HEK293 (cell line): ENCODE results near the gene CRTC2.

Source experiments
- CTCF ChIA-PET: fragments of 350-600 bp; formaldehyde crosslinking; extraction: SDS; loops from one replicate; lab custom pipeline; 2021; ENCODE audit warnings: antibody characterized with exemption; lab: Yijun Ruan, JAX
- POLR2A ChIA-PET: fragments of 300-600 bp; formaldehyde crosslinking; extraction: SDS; loops from one replicate; lab custom pipeline; 2020; ENCODE audit warnings: antibody characterized with exemption, inconsistent platforms; lab: Yijun Ruan, JAX
- H3K27ac ChIP-seq: fragments of 200-500 bp; sonication (Bioruptor generic); 2 replicates; pipeline ENCODE4 v1.5.1; 2014; ENCODE audit warnings: low read depth, low read length, control low read depth, inconsistent platforms; ENCODE audit errors: extremely low read depth
- H3K36me3 ChIP-seq, 2 experiments: fragments of 200-500 bp in 1 of 2; sonication (Bioruptor generic) in 1 of 2; 1 replicate in 1 of 2; 2 replicates in 1 of 2; pipeline ENCODE4 v1.5.1; 2014 to 2017; ENCODE audit warnings: inconsistent platforms in 2 of 2, low read length in 2 of 2; ENCODE audit not compliant: control insufficient read depth in 2 of 2, insufficient read depth in 1 of 2
- H3K4me1 ChIP-seq: fragments of 200-500 bp; sonication (Bioruptor generic); 2 replicates; pipeline ENCODE4 v1.5.1; 2014; ENCODE audit warnings: mild to moderate bottlenecking, low read length, inconsistent platforms; ENCODE audit not compliant: control insufficient read depth, insufficient read depth
- H3K4me3 ChIP-seq: 2 replicates; pipeline ENCODE4 v1.5.1; 2011; ENCODE audit warnings: low read depth, mild to moderate bottlenecking, control low read depth, low read length, moderate library complexity
- H3K9me3 ChIP-seq: fragments of 200-500 bp; sonication (Bioruptor generic); 2 replicates; pipeline ENCODE4 v1.5.1; 2014; ENCODE audit warnings: low read depth, low read length, inconsistent platforms; ENCODE audit not compliant: control insufficient read depth, insufficient read depth
- BCL11B ChIP-seq: fragments of 450-650 bp; formaldehyde crosslinking; IDR thresholded peaks from 2 replicates; pipeline ENCODE4 v1.5.1; 2016; ENCODE audit warnings: low read depth, missing biosample characterization, missing genetic modification characterization
- EGR2 ChIP-seq: fragments of 450-650 bp; formaldehyde crosslinking; IDR thresholded peaks from 2 replicates; pipeline ENCODE4 v1.5.1; 2016; ENCODE audit warnings: low read depth, missing biosample characterization, missing genetic modification characterization
- KLF10 ChIP-seq: fragments of 450-650 bp; IDR thresholded peaks from 2 replicates; pipeline ENCODE4 v1.5.1; 2018; ENCODE audit warnings: missing biosample characterization, mild to moderate bottlenecking, missing genetic modification characterization
- KLF16 ChIP-seq: fragments of 450-650 bp; formaldehyde crosslinking; IDR thresholded peaks from 2 replicates; pipeline ENCODE4 v1.5.1; 2017; ENCODE audit warnings: missing biosample characterization, missing genetic modification characterization
- SCRT2 ChIP-seq: fragments of 450-650 bp; formaldehyde crosslinking; IDR thresholded peaks from 2 replicates; pipeline ENCODE4 v1.5.1; 2016; ENCODE audit warnings: missing biosample characterization, missing genetic modification characterization
- ZBTB21 ChIP-seq: fragments of 450-650 bp; formaldehyde crosslinking; IDR thresholded peaks from 2 replicates; pipeline ENCODE4 v1.5.1; 2017; ENCODE audit warnings: missing biosample characterization, missing genetic modification characterization
- ZEB2 ChIP-seq: fragments of 450-650 bp; formaldehyde crosslinking; IDR thresholded peaks from 2 replicates; pipeline ENCODE4 v1.5.1; 2016; ENCODE audit warnings: missing biosample characterization, missing genetic modification characterization
- ZFHX2 ChIP-seq: fragments of 450-650 bp; formaldehyde crosslinking; conservative IDR thresholded peaks from 2 replicates; pipeline ENCODE4 v1.5.1; 2016; ENCODE audit warnings: missing biosample characterization, missing genetic modification characterization
- ZNF140 ChIP-seq: fragments of 450-650 bp; formaldehyde crosslinking; IDR thresholded peaks from 2 replicates; pipeline ENCODE4 v1.5.1; 2016; ENCODE audit warnings: missing biosample characterization, missing genetic modification characterization
- ZNF157 ChIP-seq: fragments of 450-650 bp; formaldehyde crosslinking; IDR thresholded peaks from 2 replicates; pipeline ENCODE4 v1.5.1; 2016; ENCODE audit warnings: missing biosample characterization, missing genetic modification characterization
- ZNF341 ChIP-seq: fragments of 450-650 bp; formaldehyde crosslinking; IDR thresholded peaks from 2 replicates; pipeline ENCODE4; 2016; ENCODE audit warnings: low read depth, missing biosample characterization, missing genetic modification characterization
- ZNF350 ChIP-seq: fragments of 450-650 bp; formaldehyde crosslinking; IDR thresholded peaks from 2 replicates; pipeline ENCODE4 v1.5.0; 2017; ENCODE audit warnings: missing biosample characterization, mild to moderate bottlenecking, missing genetic modification characterization
- ZNF354C ChIP-seq: fragments of 450-650 bp; formaldehyde crosslinking; IDR thresholded peaks from 2 replicates; pipeline ENCODE4 v1.5.1; 2016; ENCODE audit warnings: missing biosample characterization, missing genetic modification characterization, low read depth, borderline replicate concordance
- ZNF37A ChIP-seq: fragments of 450-650 bp; IDR thresholded peaks from 2 replicates; pipeline ENCODE4 v1.5.1; 2018; ENCODE audit warnings: missing biosample characterization, missing genetic modification characterization
- ZNF560 ChIP-seq: fragments of 450-650 bp; formaldehyde crosslinking; IDR thresholded peaks from 2 replicates; pipeline ENCODE4 v1.5.1; 2017; ENCODE audit warnings: missing biosample characterization, missing genetic modification characterization, borderline replicate concordance
- ZNF629 ChIP-seq: fragments of 450-650 bp; formaldehyde crosslinking; IDR thresholded peaks from 2 replicates; pipeline ENCODE4 v1.5.1; 2017; ENCODE audit warnings: missing biosample characterization, missing genetic modification characterization
- ZNF664 ChIP-seq: fragments of 450-650 bp; formaldehyde crosslinking; IDR thresholded peaks from 2 replicates; pipeline ENCODE4 v1.5.1; 2016; ENCODE audit warnings: missing biosample characterization, missing genetic modification characterization
- ZNF791 ChIP-seq: fragments of 450-650 bp; formaldehyde crosslinking; IDR thresholded peaks from 2 replicates; pipeline ENCODE4 v1.5.1; 2016; ENCODE audit warnings: missing biosample characterization, missing genetic modification characterization
- ZNF837 ChIP-seq: fragments of 450-650 bp; formaldehyde crosslinking; IDR thresholded peaks from 2 replicates; pipeline ENCODE4 v1.5.1; 2016; ENCODE audit warnings: missing biosample characterization, missing genetic modification characterization
- ZSCAN30 ChIP-seq: fragments of 450-650 bp; IDR thresholded peaks from 2 replicates; pipeline ENCODE4 v1.5.1; 2018; ENCODE audit warnings: missing biosample characterization, mild to moderate bottlenecking, missing genetic modification characterization, moderate library complexity
- TF ChIP-seq, protein P1 (sequence below): fragments of 450-650 bp; formaldehyde crosslinking; IDR thresholded peaks from 2 replicates; pipeline ENCODE4 v1.5.1; 2016; ENCODE audit warnings: missing biosample characterization, missing genetic modification characterization
- TF ChIP-seq, protein P2 (sequence below): sonication (generic); formaldehyde crosslinking; IDR thresholded peaks from 2 replicates; pipeline ENCODE4 v1.8.1; 2022; ENCODE audit warnings: mild to moderate bottlenecking, moderate library complexity, missing genetic modification reagents
- TF ChIP-seq, protein P3 (sequence below): fragments of 450-650 bp; formaldehyde crosslinking; IDR thresholded peaks from 2 replicates; pipeline ENCODE4 v1.5.1; 2016; ENCODE audit warnings: missing biosample characterization, missing genetic modification characterization
- TF ChIP-seq, protein P4 (sequence below): fragments of 450-650 bp; formaldehyde crosslinking; IDR thresholded peaks from 2 replicates; pipeline ENCODE4 v1.5.1; 2016; ENCODE audit warnings: missing biosample characterization, missing genetic modification characterization

Gene CRTC2

DNA sequence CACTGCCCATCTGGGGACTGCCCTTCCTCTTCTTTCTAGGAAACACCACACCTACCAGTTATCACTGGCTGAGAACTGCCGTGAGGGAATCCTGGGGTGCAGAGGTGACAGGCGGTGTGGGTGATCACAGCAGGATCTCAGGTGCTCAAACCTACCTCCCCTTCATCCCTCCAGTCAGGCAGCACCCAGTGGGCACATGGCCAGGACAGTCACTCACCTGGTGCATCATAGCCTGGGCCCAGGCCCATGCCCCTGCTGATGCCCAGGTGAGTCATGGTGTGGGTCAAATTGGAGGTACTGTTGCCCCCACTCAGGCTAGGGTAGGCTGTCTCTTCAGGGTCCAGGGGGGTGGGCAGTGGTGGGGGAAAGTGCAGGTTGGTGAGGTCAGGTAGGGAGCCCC, 6.6 kb downstream of the CRTC2 start:
- H3K9me3 ChIP-seq: no peaks in the 10 kb centered on the region
- ChIA-PET POLR2A (no interaction called here), CTCF (no interaction called here)
- peaks cover 16 to 82% of the 10 kb centered on the region in 2 experiments; a peak in 2 of 3 replicates for H3K36me3 ChIP-seq
- peaks cover 3% of the 10 kb centered on the region; the same call in 1 of the 2 replicates for H3K4me1 ChIP-seq
- no peak for TF ChIP-seq ZNF37A (tag by site-specific recombination)
- TF ChIP-seq, protein P1, sequence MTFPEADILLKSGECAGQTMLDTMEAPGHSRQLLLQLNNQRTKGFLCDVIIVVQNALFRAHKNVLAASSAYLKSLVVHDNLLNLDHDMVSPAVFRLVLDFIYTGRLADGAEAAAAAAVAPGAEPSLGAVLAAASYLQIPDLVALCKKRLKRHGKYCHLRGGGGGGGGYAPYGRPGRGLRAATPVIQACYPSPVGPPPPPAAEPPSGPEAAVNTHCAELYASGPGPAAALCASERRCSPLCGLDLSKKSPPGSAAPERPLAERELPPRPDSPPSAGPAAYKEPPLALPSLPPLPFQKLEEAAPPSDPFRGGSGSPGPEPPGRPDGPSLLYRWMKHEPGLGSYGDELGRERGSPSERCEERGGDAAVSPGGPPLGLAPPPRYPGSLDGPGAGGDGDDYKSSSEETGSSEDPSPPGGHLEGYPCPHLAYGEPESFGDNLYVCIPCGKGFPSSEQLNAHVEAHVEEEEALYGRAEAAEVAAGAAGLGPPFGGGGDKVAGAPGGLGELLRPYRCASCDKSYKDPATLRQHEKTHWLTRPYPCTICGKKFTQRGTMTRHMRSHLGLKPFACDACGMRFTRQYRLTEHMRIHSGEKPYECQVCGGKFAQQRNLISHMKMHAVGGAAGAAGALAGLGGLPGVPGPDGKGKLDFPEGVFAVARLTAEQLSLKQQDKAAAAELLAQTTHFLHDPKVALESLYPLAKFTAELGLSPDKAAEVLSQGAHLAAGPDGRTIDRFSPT (tag by site-specific recombination): 0 out of 2 replicates have a peak, but pooled peaks have one; percentile 27
- no peak for TF ChIP-seq KLF10
- TF ChIP-seq ZEB2: no peak
- TF ChIP-seq, protein P2, sequence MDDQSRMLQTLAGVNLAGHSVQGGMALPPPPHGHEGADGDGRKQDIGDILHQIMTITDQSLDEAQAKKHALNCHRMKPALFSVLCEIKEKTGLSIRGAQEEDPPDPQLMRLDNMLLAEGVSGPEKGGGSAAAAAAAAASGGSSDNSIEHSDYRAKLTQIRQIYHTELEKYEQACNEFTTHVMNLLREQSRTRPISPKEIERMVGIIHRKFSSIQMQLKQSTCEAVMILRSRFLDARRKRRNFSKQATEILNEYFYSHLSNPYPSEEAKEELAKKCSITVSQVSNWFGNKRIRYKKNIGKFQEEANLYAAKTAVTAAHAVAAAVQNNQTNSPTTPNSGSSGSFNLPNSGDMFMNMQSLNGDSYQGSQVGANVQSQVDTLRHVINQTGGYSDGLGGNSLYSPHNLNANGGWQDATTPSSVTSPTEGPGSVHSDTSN (CRISPR knock-in tag): no peak
- H3K4me3 ChIP-seq: no peak overlapping the region
- no peak overlapping the region for H3K27ac ChIP-seq

DNA sequence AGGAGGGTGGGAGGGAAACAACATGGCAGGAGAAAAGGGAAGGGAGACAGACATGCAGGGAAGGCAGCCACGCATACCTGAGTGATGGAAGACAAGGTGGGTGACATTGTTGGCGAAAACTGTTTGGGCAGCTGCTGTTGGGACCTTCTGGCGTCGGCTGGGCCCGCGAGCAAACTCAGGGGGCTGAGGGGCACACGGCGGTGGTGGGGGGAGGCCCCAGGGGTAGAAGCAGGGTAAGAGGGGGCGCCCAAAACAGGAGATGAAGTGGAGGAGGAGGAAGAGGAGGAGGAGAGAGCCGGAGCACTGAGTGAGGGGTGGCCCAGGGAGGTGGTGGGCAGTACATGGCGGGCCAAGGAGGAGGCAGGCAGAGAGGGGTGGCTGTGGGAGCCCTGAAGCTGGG, 7.2 kb downstream of the CRTC2 start:
- no peaks in the 10 kb centered on the region for H3K4me1 ChIP-seq
- no peak overlapping the region for H3K4me3 ChIP-seq
- CTCF ChIA-PET: interaction anchor here (0.6 to 1.2 kb wide), 2 partner anchors 35 to 106 kb away, joined by 3 to 5 read pairs; partner anchors contain the start of gene RAB13
- H3K9me3 ChIP-seq: no peaks in the 10 kb centered on the region
- no peak overlapping the region for H3K27ac ChIP-seq
- POLR2A ChIA-PET: interaction anchor here (0.8 kb wide), 1 partner anchor 11 kb away, joined by 3 read pairs; no protein-coding TSS in a partner anchor
- H3K36me3 ChIP-seq: peaks cover 16 to 80% of the 10 kb centered on the region in 2 experiments; a peak in 2 of 3 replicates
- TF ChIP-seq EGR2 (tag by site-specific recombination) (peak; percentile 39; the same call in 1 of the 2 replicates), ZFHX2 (tag by site-specific recombination) (0 out of 2 replicates have a peak, but pooled peaks have one; percentile 16), ZNF791 (no peak), SCRT2 (tag by site-specific recombination) (no peak), ZNF560 (tag by site-specific recombination) (no peak), ZNF664 (tag by site-specific recombination) (no peak), ZNF350 (no peak), ZNF37A (tag by site-specific recombination) (no peak)
- TF ChIP-seq, all 188 proteins: peak for 2

DNA sequence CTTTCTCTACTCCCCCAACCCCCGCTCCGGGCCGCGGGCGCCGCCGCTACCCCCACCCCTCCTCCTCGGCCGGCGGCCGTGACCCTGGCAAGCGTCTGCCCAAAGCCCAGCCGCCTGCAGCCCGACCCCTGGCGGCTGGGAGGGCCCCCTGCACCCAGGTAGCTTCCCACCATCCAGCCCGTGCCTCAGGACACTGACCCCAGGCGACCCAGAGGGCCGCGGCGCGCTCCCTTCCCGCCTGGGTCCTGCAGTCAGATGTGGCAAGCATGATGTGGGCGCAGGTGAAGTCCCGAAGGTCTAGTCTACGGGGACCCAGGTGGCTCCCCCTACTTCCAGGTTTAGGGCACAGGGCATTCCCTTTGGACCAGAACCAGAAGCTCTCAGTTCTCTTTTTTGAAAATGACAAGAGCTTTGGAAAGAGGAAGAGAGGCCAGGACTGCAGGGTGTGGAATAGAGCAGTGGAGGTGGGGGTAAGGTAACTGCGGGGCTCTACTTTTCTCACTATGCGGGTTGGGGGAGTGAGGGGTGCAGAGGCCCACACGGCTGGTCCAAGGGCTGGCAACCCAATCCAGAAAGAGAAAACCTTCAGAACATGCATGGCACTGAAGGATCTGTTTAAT, 11.7 kb downstream of the CRTC2 start, which contains the start of gene DENND4B:
Gene DENND4B (minus strand): TSS at position 97 of the 620 bp plus-strand sequence. CDS start 2,344 bp downstream, outside the sequence.
- ChIA-PET CTCF (interaction anchor here (0.6 to 1.8 kb wide), 27 partner anchors 9 to 402 kb away, joined by 3 to 13 read pairs (median 4); partner anchors contain the start of genes CRTC2, RAB13 and SLC39A1), POLR2A (interaction anchor here (1.0 to 4.3 kb wide), 11 partner anchors 10 to 143 kb away, joined by 4 to 36 read pairs (median 13); partner anchors contain the start of genes CREB3L4, CRTC2, GATAD2B and JTB)
- H3K36me3 ChIP-seq: peaks cover 12 to 67% of the 10 kb centered on the region in 2 experiments; a peak in 2 of 3 replicates
- H3K9me3 ChIP-seq: no peaks in the 10 kb centered on the region
- H3K27ac ChIP-seq: peak within 1 kb of the TSS; percentile 91
- no peaks in the 10 kb centered on the region for H3K4me1 ChIP-seq
- H3K4me3 ChIP-seq: peak within 1 kb of the TSS; percentile 74
- TF ChIP-seq ZNF629 (no peak), ZNF341 (tag by site-specific recombination) (no peak), ZNF354C (no peak), ZNF837 (tag by site-specific recombination) (no peak), BCL11B (tag by site-specific recombination) (peak; percentile 91), KLF16 (no peak), ZNF140 (tag by site-specific recombination) (no peak), ZSCAN30 (tag by site-specific recombination) (peak; percentile 89), ZBTB21 (tag by site-specific recombination) (no peak), ZNF157 (tag by site-specific recombination) (no peak)
- TF ChIP-seq, protein P3, sequence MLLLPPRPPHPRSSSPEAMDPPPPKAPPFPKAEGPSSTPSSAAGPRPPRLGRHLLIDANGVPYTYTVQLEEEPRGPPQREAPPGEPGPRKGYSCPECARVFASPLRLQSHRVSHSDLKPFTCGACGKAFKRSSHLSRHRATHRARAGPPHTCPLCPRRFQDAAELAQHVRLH (tag by site-specific recombination): no peak
- TF ChIP-seq, protein P4, sequence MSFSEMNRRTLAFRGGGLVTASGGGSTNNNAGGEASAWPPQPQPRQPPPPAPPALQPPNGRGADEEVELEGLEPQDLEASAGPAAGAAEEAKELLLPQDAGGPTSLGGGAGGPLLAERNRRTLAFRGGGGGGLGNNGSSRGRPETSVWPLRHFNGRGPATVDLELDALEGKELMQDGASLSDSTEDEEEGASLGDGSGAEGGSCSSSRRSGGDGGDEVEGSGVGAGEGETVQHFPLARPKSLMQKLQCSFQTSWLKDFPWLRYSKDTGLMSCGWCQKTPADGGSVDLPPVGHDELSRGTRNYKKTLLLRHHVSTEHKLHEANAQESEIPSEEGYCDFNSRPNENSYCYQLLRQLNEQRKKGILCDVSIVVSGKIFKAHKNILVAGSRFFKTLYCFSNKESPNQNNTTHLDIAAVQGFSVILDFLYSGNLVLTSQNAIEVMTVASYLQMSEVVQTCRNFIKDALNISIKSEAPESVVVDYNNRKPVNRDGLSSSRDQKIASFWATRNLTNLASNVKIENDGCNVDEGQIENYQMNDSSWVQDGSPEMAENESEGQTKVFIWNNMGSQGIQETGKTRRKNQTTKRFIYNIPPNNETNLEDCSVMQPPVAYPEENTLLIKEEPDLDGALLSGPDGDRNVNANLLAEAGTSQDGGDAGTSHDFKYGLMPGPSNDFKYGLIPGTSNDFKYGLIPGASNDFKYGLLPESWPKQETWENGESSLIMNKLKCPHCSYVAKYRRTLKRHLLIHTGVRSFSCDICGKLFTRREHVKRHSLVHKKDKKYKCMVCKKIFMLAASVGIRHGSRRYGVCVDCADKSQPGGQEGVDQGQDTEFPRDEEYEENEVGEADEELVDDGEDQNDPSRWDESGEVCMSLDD (tag by site-specific recombination): 0 out of 2 replicates have a peak, but pooled peaks have one; percentile 17
